HepG2 (cell line): ENCODE results near the gene FLVCR1.

Experiments used
- CHD2 ChIP-seq: IDR thresholded peaks from 2 replicates; pipeline ENCODE4 v1.6.1; 2011; ENCODE audit warnings: low read depth, low read length, improper control_type of control experiment
- ETV6 ChIP-seq: sonication (generic); formaldehyde crosslinking; conservative IDR thresholded peaks from 2 replicates; pipeline ENCODE4 v1.4.0; 2020; ENCODE audit warnings: missing genetic modification reagents
- FOXP1 ChIP-seq, 2 experiments: fragments of 450-650 bp in 1 of 2; IDR thresholded peaks; 2 replicates each; pipeline ENCODE4 v1.6.1; 2017 to 2018; ENCODE audit warnings: antibody characterized with exemption in 1 of 2
- POLR2A ChIP-seq, 2 experiments: IDR thresholded peaks; 2 replicates each; pipeline ENCODE4 v1.6.1; 2011; ENCODE audit warnings: low read depth in 2 of 2, low read length in 2 of 2, mild to moderate bottlenecking in 1 of 2, moderate library complexity in 1 of 2; ENCODE audit not compliant: insufficient read depth in 1 of 2
- RFX5 ChIP-seq: IDR thresholded peaks from 2 replicates; pipeline ENCODE4 v1.6.1; 2011; ENCODE audit warnings: low read depth, low read length, improper control_type of control experiment
- SIN3A ChIP-seq: IDR thresholded peaks from 2 replicates; pipeline ENCODE4 v1.6.1; 2011; ENCODE audit warnings: low read depth, mild to moderate bottlenecking, control low read depth, low read length, borderline replicate concordance
- TEAD2 ChIP-seq: sonication (generic); formaldehyde crosslinking; IDR thresholded peaks from 2 replicates; pipeline ENCODE4 v1.9.0; 2021; ENCODE audit warnings: missing genetic modification reagents
- ZNF296 ChIP-seq: sonication (generic); formaldehyde crosslinking; conservative IDR thresholded peaks from 2 replicates; pipeline ENCODE4 v1.5.0; 2020; ENCODE audit warnings: mild to moderate bottlenecking, missing genetic modification reagents
- TF ChIP-seq, protein P1 (sequence below): sonication (generic); formaldehyde crosslinking; IDR thresholded peaks from 2 replicates; pipeline ENCODE4 v1.8.1; 2023; ENCODE audit warnings: missing genetic modification reagents, inconsistent platforms, borderline replicate concordance
- TF ChIP-seq, protein P2 (sequence below): sonication (generic); formaldehyde crosslinking; IDR thresholded peaks from 2 replicates; pipeline ENCODE4 v1.5.1; 2020; ENCODE audit warnings: mild to moderate bottlenecking, missing genetic modification reagents, borderline replicate concordance
- TF ChIP-seq, protein P3 (sequence below): sonication (generic); formaldehyde crosslinking; IDR thresholded peaks from 2 replicates; pipeline ENCODE4 v1.5.0; 2020; ENCODE audit warnings: mild to moderate bottlenecking, missing genetic modification reagents, moderate library complexity
- TF ChIP-seq, protein P4 (sequence below): IDR thresholded peaks from 2 replicates; pipeline ENCODE4 v1.6.1; 2012; ENCODE audit warnings: inconsistent platforms

DNA sequence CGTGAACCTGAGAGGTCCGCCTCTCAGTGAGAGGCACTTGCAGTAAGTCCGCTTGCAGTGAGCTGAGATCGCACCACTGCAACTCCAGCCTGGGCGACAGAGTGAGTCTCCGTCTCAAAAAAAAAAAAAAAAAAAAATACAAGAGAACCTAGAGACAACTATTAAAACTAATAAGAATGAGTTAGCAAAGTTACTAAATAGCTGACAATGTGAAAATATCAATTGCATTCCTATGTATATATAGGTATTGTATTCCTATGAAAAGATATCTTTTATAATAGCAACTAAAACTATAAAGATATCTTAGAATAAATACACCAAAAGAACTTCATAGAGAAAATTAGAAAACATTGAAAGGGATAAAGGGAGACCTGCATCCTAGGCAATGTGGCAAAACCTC lies 20.3 kb downstream of the FLVCR1 start:
- TF ChIP-seq ETV6 (no peak), POLR2A (IDR thresholded peaks at IDR 0.05; ENCODE audit: insufficient read depth in 1 of 2, low read depth in 2 of 2, low read length in 2 of 2) (no peak), FOXP1 (IDR thresholded peaks at IDR 0.05) (no peak), FOXP1 (CRISPR knock-in tag; IDR thresholded peaks at IDR 0.05) (no peak), CHD2 (no peak), TEAD2 (CRISPR knock-in tag) (no peak), ZNF296 (CRISPR knock-in tag) (no peak), SIN3A (no peak), RFX5 (no peak)
- TF ChIP-seq, protein P1, sequence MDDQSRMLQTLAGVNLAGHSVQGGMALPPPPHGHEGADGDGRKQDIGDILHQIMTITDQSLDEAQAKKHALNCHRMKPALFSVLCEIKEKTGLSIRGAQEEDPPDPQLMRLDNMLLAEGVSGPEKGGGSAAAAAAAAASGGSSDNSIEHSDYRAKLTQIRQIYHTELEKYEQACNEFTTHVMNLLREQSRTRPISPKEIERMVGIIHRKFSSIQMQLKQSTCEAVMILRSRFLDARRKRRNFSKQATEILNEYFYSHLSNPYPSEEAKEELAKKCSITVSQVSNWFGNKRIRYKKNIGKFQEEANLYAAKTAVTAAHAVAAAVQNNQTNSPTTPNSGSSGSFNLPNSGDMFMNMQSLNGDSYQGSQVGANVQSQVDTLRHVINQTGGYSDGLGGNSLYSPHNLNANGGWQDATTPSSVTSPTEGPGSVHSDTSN (CRISPR knock-in tag), result no peak
- TF ChIP-seq, protein P2, sequence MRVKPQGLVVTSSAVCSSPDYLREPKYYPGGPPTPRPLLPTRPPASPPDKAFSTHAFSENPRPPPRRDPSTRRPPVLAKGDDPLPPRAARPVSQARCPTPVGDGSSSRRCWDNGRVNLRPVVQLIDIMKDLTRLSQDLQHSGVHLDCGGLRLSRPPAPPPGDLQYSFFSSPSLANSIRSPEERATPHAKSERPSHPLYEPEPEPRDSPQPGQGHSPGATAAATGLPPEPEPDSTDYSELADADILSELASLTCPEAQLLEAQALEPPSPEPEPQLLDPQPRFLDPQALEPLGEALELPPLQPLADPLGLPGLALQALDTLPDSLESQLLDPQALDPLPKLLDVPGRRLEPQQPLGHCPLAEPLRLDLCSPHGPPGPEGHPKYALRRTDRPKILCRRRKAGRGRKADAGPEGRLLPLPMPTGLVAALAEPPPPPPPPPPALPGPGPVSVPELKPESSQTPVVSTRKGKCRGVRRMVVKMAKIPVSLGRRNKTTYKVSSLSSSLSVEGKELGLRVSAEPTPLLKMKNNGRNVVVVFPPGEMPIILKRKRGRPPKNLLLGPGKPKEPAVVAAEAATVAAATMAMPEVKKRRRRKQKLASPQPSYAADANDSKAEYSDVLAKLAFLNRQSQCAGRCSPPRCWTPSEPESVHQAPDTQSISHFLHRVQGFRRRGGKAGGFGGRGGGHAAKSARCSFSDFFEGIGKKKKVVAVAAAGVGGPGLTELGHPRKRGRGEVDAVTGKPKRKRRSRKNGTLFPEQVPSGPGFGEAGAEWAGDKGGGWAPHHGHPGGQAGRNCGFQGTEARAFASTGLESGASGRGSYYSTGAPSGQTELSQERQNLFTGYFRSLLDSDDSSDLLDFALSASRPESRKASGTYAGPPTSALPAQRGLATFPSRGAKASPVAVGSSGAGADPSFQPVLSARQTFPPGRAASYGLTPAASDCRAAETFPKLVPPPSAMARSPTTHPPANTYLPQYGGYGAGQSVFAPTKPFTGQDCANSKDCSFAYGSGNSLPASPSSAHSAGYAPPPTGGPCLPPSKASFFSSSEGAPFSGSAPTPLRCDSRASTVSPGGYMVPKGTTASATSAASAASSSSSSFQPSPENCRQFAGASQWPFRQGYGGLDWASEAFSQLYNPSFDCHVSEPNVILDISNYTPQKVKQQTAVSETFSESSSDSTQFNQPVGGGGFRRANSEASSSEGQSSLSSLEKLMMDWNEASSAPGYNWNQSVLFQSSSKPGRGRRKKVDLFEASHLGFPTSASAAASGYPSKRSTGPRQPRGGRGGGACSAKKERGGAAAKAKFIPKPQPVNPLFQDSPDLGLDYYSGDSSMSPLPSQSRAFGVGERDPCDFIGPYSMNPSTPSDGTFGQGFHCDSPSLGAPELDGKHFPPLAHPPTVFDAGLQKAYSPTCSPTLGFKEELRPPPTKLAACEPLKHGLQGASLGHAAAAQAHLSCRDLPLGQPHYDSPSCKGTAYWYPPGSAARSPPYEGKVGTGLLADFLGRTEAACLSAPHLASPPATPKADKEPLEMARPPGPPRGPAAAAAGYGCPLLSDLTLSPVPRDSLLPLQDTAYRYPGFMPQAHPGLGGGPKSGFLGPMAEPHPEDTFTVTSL, result no peak
- TF ChIP-seq, protein P3, sequence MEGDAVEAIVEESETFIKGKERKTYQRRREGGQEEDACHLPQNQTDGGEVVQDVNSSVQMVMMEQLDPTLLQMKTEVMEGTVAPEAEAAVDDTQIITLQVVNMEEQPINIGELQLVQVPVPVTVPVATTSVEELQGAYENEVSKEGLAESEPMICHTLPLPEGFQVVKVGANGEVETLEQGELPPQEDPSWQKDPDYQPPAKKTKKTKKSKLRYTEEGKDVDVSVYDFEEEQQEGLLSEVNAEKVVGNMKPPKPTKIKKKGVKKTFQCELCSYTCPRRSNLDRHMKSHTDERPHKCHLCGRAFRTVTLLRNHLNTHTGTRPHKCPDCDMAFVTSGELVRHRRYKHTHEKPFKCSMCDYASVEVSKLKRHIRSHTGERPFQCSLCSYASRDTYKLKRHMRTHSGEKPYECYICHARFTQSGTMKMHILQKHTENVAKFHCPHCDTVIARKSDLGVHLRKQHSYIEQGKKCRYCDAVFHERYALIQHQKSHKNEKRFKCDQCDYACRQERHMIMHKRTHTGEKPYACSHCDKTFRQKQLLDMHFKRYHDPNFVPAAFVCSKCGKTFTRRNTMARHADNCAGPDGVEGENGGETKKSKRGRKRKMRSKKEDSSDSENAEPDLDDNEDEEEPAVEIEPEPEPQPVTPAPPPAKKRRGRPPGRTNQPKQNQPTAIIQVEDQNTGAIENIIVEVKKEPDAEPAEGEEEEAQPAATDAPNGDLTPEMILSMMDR (CRISPR knock-in tag), result no peak
- TF ChIP-seq, protein P4, sequence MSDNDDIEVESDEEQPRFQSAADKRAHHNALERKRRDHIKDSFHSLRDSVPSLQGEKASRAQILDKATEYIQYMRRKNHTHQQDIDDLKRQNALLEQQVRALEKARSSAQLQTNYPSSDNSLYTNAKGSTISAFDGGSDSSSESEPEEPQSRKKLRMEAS, result no peak
